Esophagus muscularis mucosa (tissue), 4 donors: ENCODE data around the gene DGUOK. TPM values are rescaled to one million over a fixed set of nuclear protein-coding genes. Genes with fewer than 3 reads are reported as not detected.
"Not testable (repeated sequence)": the region's sequence is repeated elsewhere in the genome, so short reads cannot be mapped to it uniquely, and the experiment has no call there.

Experiments used
- DNase-seq: peaks from one replicate; pipeline ENCODE4 v3.0.0-alpha.2; 2017; ENCODE audit errors: extremely low spot score
- H3K27ac ChIP-seq, 4 donors: fragments of 200-600 bp; sonication (generic); replicated peaks in 1 of 4; 1 replicate in 3 of 4; 2 replicates in 1 of 4; pipeline ENCODE4 v1.5.1; 2016 to 2019; ENCODE audit warnings: mild to moderate bottlenecking in 1 of 4
- H3K27me3 ChIP-seq, 4 donors: fragments of 200-600 bp; sonication (generic); one replicate each; pipeline versions ENCODE4 v1.5.1 to v1.6.0; 2016 to 2019
- H3K36me3 ChIP-seq, 4 donors: fragments of 200-600 bp; sonication (generic); one replicate each; pipeline ENCODE4 v1.5.1; 2016 to 2019
- H3K4me1 ChIP-seq, 4 donors: fragments of 200-600 bp; sonication (generic); one replicate each; pipeline ENCODE4 v1.5.1; 2016 to 2019
- H3K4me3 ChIP-seq, 4 donors: fragments of 200-600 bp; sonication (generic); 1 replicate in 2 of 4; 2 replicates in 2 of 4; pipeline ENCODE4 v1.5.1; 2016 to 2019; ENCODE audit warnings: mild to moderate bottlenecking in 4 of 4, moderate library complexity in 1 of 4
- H3K9me3 ChIP-seq, 4 donors: fragments of 200-600 bp; sonication (generic); 1 replicate in 3 of 4; 2 replicates in 1 of 4; pipeline ENCODE4 v1.5.1; 2016 to 2019
- EP300 ChIP-seq: sonication (generic); formaldehyde crosslinking; IDR thresholded peaks from one replicate; pipeline ENCODE4 v1.6.1; 2017; ENCODE audit warnings: antibody characterized with exemption
- POLR2A ChIP-seq: fragments of 450-650 bp; IDR thresholded peaks from one replicate; pipeline ENCODE4 v1.6.1; 2017; ENCODE audit warnings: antibody characterized with exemption, moderate library complexity, mild to moderate bottlenecking, low read depth
- POLR2AphosphoS5 ChIP-seq, 2 donors: sonication (generic); formaldehyde crosslinking; IDR thresholded peaks; one replicate each; pipeline ENCODE4 v1.6.1; 2017; ENCODE audit warnings: antibody characterized with exemption in 2 of 2
- WGBS: methylation state at CpG from one replicate; pipeline ENCODE4 v1.1.5; 2018; 5-methylcytosine and 5-hydroxymethylcytosine counted together
- intact Hi-C: fragments of 100-400 bp; cut with DNase I; formaldehyde crosslinking; loops from one replicate; pipeline ENCODE4 v1.15.1; 2023
- total RNA-seq, 4 donors: library from RNA; depleted of rRNA; stranded (reverse); fragments of >200 nt; gene quantifications; one replicate each; pipeline versions ENCODE4 v1.1.0 to v1.2.1, GENCODE V29; 2016
- TF ChIP-seq, protein P1 (sequence below), 3 experiments: fragments of 200-600 bp in 2 of 3; fragments of 450-650 bp in 1 of 3; sonication (generic) in 2 of 3; IDR thresholded peaks; one replicate each; pipeline ENCODE4 v1.5.1; 2017 to 2019; ENCODE audit warnings: antibody characterized with exemption in 3 of 3, mild to moderate bottlenecking in 2 of 3, moderate library complexity in 1 of 3

The DGUOK gene
- total RNA-seq, 4 donors from 2014 or later = 31.6 to 50.7 (median 36.6) TPM

DNA sequence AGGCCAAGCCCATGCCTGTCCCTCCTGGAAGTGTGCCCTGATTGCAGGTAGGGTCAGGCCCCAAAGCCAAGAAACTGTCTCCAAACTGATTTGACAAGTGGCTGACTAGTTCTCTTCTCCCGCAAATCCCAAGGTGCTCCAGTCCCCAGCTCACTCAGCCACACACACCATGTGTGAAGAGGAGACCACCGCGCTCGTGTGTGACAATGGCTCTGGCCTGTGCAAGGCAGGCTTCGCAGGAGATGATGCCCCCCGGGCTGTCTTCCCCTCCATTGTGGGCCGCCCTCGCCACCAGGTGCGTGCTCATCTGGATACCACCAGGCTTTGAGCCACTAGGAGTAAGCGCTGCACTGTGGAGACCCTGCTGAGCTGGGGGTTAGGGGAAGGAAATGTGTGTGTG lies 25.5 kb upstream of the DGUOK start:
- Histone ChIP-seq H3K4me1 (peaks cover 0 to 50% (median 35%) of the 10 kb centered on the region in 4 donors), H3K27ac (peak overlapping the region; percentile 93 to 94 (median 94)), H3K36me3 (peaks cover 0 to 55% (median 28%) of the 10 kb centered on the region in 4 donors), H3K4me3 (peak overlapping the region; percentile 59 to 76 (median 63)), H3K27me3 (no peaks in the 10 kb centered on the region), H3K9me3 (no peaks in the 10 kb centered on the region)
- peak; percentile 80 for DNase-seq
- TF ChIP-seq, protein P1, sequence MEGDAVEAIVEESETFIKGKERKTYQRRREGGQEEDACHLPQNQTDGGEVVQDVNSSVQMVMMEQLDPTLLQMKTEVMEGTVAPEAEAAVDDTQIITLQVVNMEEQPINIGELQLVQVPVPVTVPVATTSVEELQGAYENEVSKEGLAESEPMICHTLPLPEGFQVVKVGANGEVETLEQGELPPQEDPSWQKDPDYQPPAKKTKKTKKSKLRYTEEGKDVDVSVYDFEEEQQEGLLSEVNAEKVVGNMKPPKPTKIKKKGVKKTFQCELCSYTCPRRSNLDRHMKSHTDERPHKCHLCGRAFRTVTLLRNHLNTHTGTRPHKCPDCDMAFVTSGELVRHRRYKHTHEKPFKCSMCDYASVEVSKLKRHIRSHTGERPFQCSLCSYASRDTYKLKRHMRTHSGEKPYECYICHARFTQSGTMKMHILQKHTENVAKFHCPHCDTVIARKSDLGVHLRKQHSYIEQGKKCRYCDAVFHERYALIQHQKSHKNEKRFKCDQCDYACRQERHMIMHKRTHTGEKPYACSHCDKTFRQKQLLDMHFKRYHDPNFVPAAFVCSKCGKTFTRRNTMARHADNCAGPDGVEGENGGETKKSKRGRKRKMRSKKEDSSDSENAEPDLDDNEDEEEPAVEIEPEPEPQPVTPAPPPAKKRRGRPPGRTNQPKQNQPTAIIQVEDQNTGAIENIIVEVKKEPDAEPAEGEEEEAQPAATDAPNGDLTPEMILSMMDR (IDR thresholded peaks at IDR 0.05) = no peak
- peak; percentile 30 to 86 for TF ChIP-seq POLR2AphosphoS5 (IDR thresholded peaks at IDR 0.05)
- 25% methylated on average over 9 of the region's 10 CpGs for WGBS
- intact Hi-C loops = no loop called here

DNA sequence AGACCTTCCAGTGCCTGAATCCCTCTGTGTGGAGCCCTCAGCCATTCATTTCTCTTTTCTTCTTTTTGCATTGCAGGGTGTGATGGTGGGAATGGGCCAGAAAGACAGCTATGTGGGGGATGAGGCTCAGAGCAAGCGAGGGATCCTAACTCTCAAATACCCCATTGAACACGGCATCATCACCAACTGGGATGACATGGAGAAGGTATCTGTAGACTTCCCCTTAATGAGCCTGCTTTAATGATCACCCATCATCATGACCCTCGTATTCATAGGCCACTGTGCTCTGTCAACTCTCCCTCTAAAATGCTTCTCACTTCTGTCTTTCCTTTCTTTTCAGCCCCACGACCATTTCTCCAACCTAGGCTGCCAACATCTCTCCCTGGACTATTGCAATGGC lies 24.4 kb upstream of the DGUOK start:
- intact Hi-C loops = no loop called here
- 51% methylated on average over 4 of the region's 4 CpGs for WGBS
- no peaks in the 10 kb centered on the region for H3K9me3 ChIP-seq
- no peaks in the 10 kb centered on the region for H3K27me3 ChIP-seq
- peak; percentile 24 for DNase-seq
- peaks cover 0 to 57% (median 44%) of the 10 kb centered on the region in 4 donors for H3K4me1 ChIP-seq
- peak overlapping the region; percentile 63 to 94 (median 94) for H3K27ac ChIP-seq
- peaks cover 0 to 57% (median 34%) of the 10 kb centered on the region in 4 donors for H3K36me3 ChIP-seq
- H3K4me3 ChIP-seq = peak overlapping the region in 1 of 4 donors; percentile 60
- peak; percentile 51 to 90 for TF ChIP-seq POLR2AphosphoS5 (IDR thresholded peaks at IDR 0.05)
- no peak for TF ChIP-seq POLR2A
- TF ChIP-seq EP300 = no peak

DNA sequence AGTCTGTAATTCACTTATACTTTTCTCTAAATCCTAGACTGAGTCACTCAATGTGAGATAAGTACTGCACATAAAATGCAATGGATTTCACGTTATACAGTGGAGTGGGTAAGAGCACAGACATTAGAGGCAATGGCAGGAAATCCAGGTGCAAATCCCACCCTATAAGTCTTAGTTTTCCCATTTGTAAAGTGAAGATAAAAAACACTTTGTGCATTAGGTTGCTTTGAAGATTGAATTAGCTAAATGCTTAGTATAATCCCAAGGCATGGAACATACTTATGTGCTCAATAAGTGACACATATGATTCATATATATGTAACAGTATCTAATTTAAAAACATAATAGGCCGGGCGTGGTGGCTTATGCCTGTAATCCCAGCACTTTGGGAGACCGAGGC lies 23.4 kb upstream of the DGUOK start:
- Histone ChIP-seq H3K4me3 (no peak overlapping the region), H3K27ac (peak overlapping the region; percentile 63 to 94 (median 94)), H3K9me3 (no peaks in the 10 kb centered on the region), H3K27me3 (no peaks in the 10 kb centered on the region), H3K4me1 (peaks cover 0 to 67% (median 53%) of the 10 kb centered on the region in 4 donors), H3K36me3 (peaks cover 0 to 65% (median 37%) of the 10 kb centered on the region in 4 donors)
- peak; percentile 7 for DNase-seq
- 48% methylated on average over 4 of the region's 4 CpGs for WGBS
- intact Hi-C loops = no loop called here
- TF ChIP-seq POLR2A (no peak), POLR2AphosphoS5 (IDR thresholded peaks at IDR 0.05) (peak in 1 of 2 donors; percentile 61)

DNA sequence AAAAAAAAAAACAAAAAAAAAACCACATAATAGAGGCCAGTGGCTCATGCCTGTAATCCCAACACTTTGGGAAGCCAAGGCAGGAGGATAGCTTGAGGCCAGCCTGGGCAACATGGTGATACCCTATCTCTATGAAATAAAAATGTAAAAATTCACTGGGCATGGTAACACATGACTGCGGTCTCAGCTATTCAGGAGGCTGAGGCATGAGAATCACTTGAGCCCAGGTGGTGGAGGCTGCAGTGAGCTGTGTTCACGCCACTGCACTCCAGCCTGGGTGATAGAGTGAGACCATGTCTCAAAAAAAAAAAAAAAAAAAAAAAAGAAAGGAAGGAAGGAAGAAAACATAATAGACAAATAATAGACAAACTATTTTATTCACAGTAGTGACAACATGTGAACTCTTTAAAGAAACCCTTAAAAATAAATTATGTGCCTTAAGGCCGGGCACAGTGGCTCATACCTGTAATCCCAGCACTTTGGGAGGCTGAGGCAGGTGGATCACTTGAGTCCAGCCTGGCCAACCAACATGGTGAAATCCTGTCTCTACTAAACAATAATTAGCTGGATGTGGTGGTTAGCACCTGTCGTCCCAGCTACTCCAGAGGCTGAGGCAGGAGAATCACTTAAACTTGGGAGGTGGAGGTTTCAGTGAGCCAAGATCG lies 22.6 kb upstream of the DGUOK start:
- H3K4me3 ChIP-seq, DNase-seq, intact Hi-C loops, H3K9me3 ChIP-seq, H3K27me3 ChIP-seq: not testable (repeated sequence)
- H3K27ac ChIP-seq = peak overlapping the region; percentile 63 to 94 (median 94)
- 53% methylated on average over 5 of the region's 5 CpGs for WGBS
- H3K36me3 ChIP-seq = peaks cover 0 to 73% (median 42%) of the 10 kb centered on the region in 4 donors
- H3K4me1 ChIP-seq = peaks cover 0 to 70% (median 58%) of the 10 kb centered on the region in 4 donors
- peak in 1 of 2 donors; percentile 79 for TF ChIP-seq POLR2AphosphoS5 (IDR thresholded peaks at IDR 0.05)

DNA sequence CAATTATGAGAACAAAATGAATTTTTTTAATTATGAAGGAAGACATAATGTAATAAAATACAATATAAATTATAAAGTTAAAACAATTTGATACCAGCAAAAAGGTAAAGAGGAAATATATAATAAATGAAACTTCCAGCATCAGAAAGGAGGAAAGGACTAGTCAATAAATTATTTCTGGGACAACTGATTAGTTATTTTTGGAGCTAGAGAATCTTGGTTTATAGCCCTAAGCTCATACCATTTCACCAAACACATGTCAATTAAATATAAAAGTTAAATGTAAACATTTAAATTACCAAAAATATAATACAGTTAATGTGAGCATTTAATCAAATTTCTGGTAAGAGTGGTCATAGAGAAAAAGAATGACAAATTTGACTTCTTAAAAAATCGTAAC lies 21.7 kb upstream of the DGUOK start:
- no peak for DNase-seq
- Histone ChIP-seq H3K9me3 (no peaks in the 10 kb centered on the region), H3K4me3 (no peak overlapping the region), H3K36me3 (peaks cover 0 to 78% (median 42%) of the 10 kb centered on the region in 4 donors), H3K4me1 (peaks cover 0 to 63% (median 58%) of the 10 kb centered on the region in 4 donors), H3K27ac (peak overlapping the region in 3 of 4 donors; percentile 30 to 94 (median 59)), H3K27me3 (no peaks in the 10 kb centered on the region)
- TF ChIP-seq EP300 (no peak), POLR2A (no peak), POLR2AphosphoS5 (IDR thresholded peaks at IDR 0.05) (no peak)
- TF ChIP-seq, protein P1 (IDR thresholded peaks at IDR 0.05) = no peak
- 52% methylated on average over 1 of the region's 1 CpG for WGBS
- intact Hi-C loops = no loop called here

DNA sequence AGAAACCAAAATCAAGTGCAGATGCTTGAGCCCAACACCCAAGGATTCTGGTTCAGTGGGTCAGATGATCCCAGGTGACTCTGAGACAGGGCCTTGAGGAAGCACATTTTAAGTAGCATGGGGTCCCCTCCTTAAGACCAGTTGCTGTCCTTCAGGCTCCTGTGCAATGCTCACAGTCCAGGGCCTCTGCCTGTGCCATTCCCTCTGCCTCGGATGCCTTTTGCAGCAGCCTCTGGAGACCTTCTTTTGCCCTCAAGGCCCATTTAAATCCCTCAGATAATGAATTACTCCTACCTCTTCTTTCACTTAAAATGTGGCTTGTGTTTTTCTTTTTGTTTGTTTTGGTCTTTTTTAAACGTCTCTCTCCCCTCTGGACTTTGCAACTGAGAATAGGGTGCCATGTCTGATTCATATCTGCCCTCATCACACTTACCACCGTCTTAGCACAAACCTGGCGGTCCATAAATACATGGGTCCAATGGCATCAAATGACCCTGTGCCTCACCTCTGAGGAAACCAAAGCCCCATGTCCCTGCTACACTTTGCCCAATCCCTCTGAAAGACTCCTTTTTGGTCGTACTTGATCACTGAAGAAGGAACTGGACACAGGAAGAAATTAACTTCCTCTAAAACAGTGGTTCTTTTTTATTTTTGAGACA lies 19.7 kb upstream of the DGUOK start:
- intact Hi-C loops = no loop called here

More for the DNA sequence above, 19.7 kb upstream of the DGUOK start:
- TF ChIP-seq POLR2AphosphoS5 (IDR thresholded peaks at IDR 0.05) (peak; percentile 43 to 78), POLR2A (no peak)
- DNase-seq = no peak
- H3K9me3 ChIP-seq = no peaks in the 10 kb centered on the region
- H3K4me1 ChIP-seq = peaks cover 0 to 45% (median 39%) of the 10 kb centered on the region in 4 donors
- H3K36me3 ChIP-seq = peaks cover 0 to 73% (median 42%) of the 10 kb centered on the region in 4 donors
- WGBS = 46% methylated on average over 5 of the region's 5 CpGs
- no peak overlapping the region for H3K4me3 ChIP-seq
- peak overlapping the region; percentile 59 to 94 (median 64) for H3K27ac ChIP-seq
- no peaks in the 10 kb centered on the region for H3K27me3 ChIP-seq
